ENCODE data around the gene D2HGDH. TPM values are rescaled to one million over a fixed set of nuclear protein-coding genes. Genes with fewer than 3 reads are reported as not detected.

D2HGDH gene
- total and polyA plus RNA-seq, 2 of the 13 experiments (the other 11 are each of a cell fraction or from before 2014, with no cell fraction given), result 19.2 to 20.3 TPM

- no peak for TF ChIP-seq SRF (IDR thresholded peaks at IDR 0.05; ENCODE audit: low read depth, low read length)
- TF ChIP-seq SP1 (IDR thresholded peaks at IDR 0.05), result no peak
- no peak for TF ChIP-seq SP1 (CRISPR knock-in tag; IDR thresholded peaks at IDR 0.05)
- TF ChIP-seq, protein P1, sequence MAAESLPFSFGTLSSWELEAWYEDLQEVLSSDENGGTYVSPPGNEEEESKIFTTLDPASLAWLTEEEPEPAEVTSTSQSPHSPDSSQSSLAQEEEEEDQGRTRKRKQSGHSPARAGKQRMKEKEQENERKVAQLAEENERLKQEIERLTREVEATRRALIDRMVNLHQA (CRISPR knock-in tag; IDR thresholded peaks at IDR 0.05), result no peak
- TF ChIP-seq GATAD1 (CRISPR knock-in tag; IDR thresholded peaks at IDR 0.05), result no peak
- TF ChIP-seq, protein P2, sequence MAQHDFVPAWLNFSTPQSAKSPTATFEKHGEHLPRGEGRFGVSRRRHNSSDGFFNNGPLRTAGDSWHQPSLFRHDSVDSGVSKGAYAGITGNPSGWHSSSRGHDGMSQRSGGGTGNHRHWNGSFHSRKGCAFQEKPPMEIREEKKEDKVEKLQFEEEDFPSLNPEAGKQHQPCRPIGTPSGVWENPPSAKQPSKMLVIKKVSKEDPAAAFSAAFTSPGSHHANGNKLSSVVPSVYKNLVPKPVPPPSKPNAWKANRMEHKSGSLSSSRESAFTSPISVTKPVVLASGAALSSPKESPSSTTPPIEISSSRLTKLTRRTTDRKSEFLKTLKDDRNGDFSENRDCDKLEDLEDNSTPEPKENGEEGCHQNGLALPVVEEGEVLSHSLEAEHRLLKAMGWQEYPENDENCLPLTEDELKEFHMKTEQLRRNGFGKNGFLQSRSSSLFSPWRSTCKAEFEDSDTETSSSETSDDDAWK (CRISPR knock-in tag; IDR thresholded peaks at IDR 0.05), result no peak
- no peak for TF ChIP-seq ZNF781 (CRISPR knock-in tag; IDR thresholded peaks at IDR 0.05; ENCODE audit: borderline replicate concordance, not compliant biosample characterization)
- TF ChIP-seq ZSCAN25 (CRISPR knock-in tag; IDR thresholded peaks at IDR 0.05), result no peak
- no peak for TF ChIP-seq TAF15 (IDR thresholded peaks at IDR 0.05; ENCODE audit: low read depth, low read length, poor library complexity, severe bottlenecking)
- TF ChIP-seq ZNF614 (CRISPR knock-in tag; IDR thresholded peaks at IDR 0.05; ENCODE audit: borderline replicate concordance), result no peak
- no peak for TF ChIP-seq ARNT (IDR thresholded peaks at IDR 0.05)
Observed at GRCh38 chr2:241721852-241722251, 12.6 kb upstream of the D2HGDH start (continued).

GRCh38 chr2:241722896-241723454, 11.5 kb upstream of the D2HGDH start:
- no TSS peak for BruUV-seq (replicated peaks)
- intact Hi-C loops (cut with micrococcal nuclease; ENCODE audit: unreplicated experiment), result no loop called here
- POLR2A ChIA-PET, result no interaction called here

More at GRCh38 chr2:241722896-241723454, 11.5 kb upstream of the D2HGDH start:
- DNase-seq (ENCODE audit: low spot score) (no peak), FAIRE-seq (no peak), ATAC-seq (no peak)
- Histone ChIP-seq H3K9me3 (ENCODE audit: low read length) (no peaks in the 10 kb centered on the region), H3K27ac (ENCODE audit: extremely low read length, insufficient read depth, low read length) (no peak overlapping the region), H3K36me3 (replicated peaks in 1 of 2; ENCODE audit: control insufficient read depth in 1 of 2, insufficient read depth in 2 of 2, low read length in 2 of 2) (peaks cover 32 to 54% of the 10 kb centered on the region in 2 experiments), H3K4me2 (ENCODE audit: low read depth, low read length) (no peak overlapping the region), H4K20me1 (ENCODE audit: insufficient read depth, low read length) (no peaks in the 10 kb centered on the region), H3K79me2 (ENCODE audit: insufficient read depth, low read length) (no peaks in the 10 kb centered on the region), H3K4me3 (replicated peaks in 1 of 3; ENCODE audit: insufficient read depth in 1 of 3, low read depth in 2 of 3, low read length in 3 of 3) (no peak overlapping the region), H3K4me1 (ENCODE audit: insufficient read depth, low read length) (no peaks in the 10 kb centered on the region), H3K9ac (ENCODE audit: insufficient read depth, low read depth, low read length) (no peak overlapping the region), H3K27me3 (ENCODE audit: control insufficient read depth in 1 of 2, insufficient read depth in 2 of 2, low read length in 2 of 2) (no peaks in the 10 kb centered on the region), H2AFZ (ENCODE audit: low read length) (no peak overlapping the region)
- CTCF ChIA-PET (ENCODE audit: low intra/inter-chr PET ratio, low total read pairs), result no interaction called here
- in situ Hi-C loops (cut with HindIII; ENCODE audit: extremely low pct_ligation_motif_present, low pct_unique_long_range_greater_than_20kb), result no loop called here
- WGBS (ENCODE audit: low lambda C conversion rate), result 96% methylated on average over 21 of the region's 21 CpGs
- peak; percentile 46 for TF ChIP-seq AGO2 (optimal IDR thresholded peaks at IDR 0.05; ENCODE audit: low read depth, low read length)
- TF ChIP-seq ZNF382 (CRISPR knock-in tag; IDR thresholded peaks at IDR 0.05; ENCODE audit: borderline replicate concordance), result no peak

Measured in HepG2 (cell line).